Heart right ventricle (tissue), 16 donors: ENCODE measurements around the gene RPS6KA4. TPM values are rescaled to one million over a fixed set of nuclear protein-coding genes. Genes with fewer than 3 reads are reported as not detected.

Experiments
- ATAC-seq, 8 donors: fragments of 200-7000 bp; cut with Tn5 transposase; one replicate each; pipeline ENCODE4 v1.9.1; 2020; ENCODE audit warnings: mild to moderate bottlenecking in 8 of 8, moderate library complexity in 8 of 8, moderate number of reproducible peaks in 1 of 8
- DNase-seq, 2 donors: peaks; one replicate each; pipeline ENCODE4 v3.0.0-alpha.2; 2020
- H3K27ac ChIP-seq, 10 donors: fragments of 200-600 bp; sonication (generic) in 2 of 10; one replicate each; pipeline versions ENCODE4 v1.5.0 to v1.8.0; 2020 to 2022; ENCODE audit warnings: mild to moderate bottlenecking in 3 of 10
- H3K27me3 ChIP-seq, 7 donors: fragments of 200-600 bp; one replicate each; pipeline ENCODE4 v1.8.0; 2021 to 2022; ENCODE audit warnings: mild to moderate bottlenecking in 2 of 7
- H3K36me3 ChIP-seq, 9 donors: fragments of 200-600 bp; sonication (generic) in 1 of 9; one replicate each; pipeline versions ENCODE4 v1.5.0 to v1.8.0; 2020 to 2022; ENCODE audit warnings: mild to moderate bottlenecking in 2 of 9
- H3K4me1 ChIP-seq, 9 donors: fragments of 200-600 bp; sonication (generic) in 1 of 9; one replicate each; pipeline versions ENCODE4 v1.5.0 to v1.8.0; 2020 to 2022; ENCODE audit warnings: mild to moderate bottlenecking in 4 of 9
- H3K4me3 ChIP-seq, 10 donors: fragments of 200-600 bp; sonication (generic) in 2 of 10; one replicate each; pipeline versions ENCODE4 v1.5.0 to v1.8.0; 2020 to 2022; ENCODE audit warnings: mild to moderate bottlenecking in 7 of 10, moderate library complexity in 2 of 10
- H3K9me3 ChIP-seq, 11 donors: fragments of 200-600 bp in 10 of 11; sonication (generic) in 2 of 11; one replicate each; pipeline versions ENCODE4 v1.5.0 to v1.8.0; 2013 to 2022; ENCODE audit warnings: mild to moderate bottlenecking in 2 of 11, control low read depth in 1 of 11, moderate library complexity in 1 of 11
- WGBS, 2 donors: extraction: QIAGEN DNeasy Blood & Tissue Kit; methylation state at CpG; one replicate each; pipeline ENCODE4 v1.1.7; 2013; ENCODE audit warnings: inconsistent platforms in 1 of 2; 5-methylcytosine and 5-hydroxymethylcytosine counted together
- intact Hi-C, 10 donors: fragments of 100-400 bp; cut with DNase I; formaldehyde crosslinking; loops; one replicate each; pipeline versions ENCODE4 v1.11.1 to v1.14.2; 2022
- polyA plus RNA-seq, 2 donors: library from polyadenylated mRNA; stranded (reverse); fragments of 200-250 nt; gene quantifications; one replicate each; pipeline ENCODE4 v1.2.3, GENCODE V29; 2013
- total RNA-seq, 10 donors: library from RNA; stranded (reverse); fragmentation: NEBNext Ultra II Directional in 3 of 10; extraction: Animal tissue kit (Norgen Biotek cat#: 25700) in 3 of 10; gene quantifications; one replicate each; pipeline versions ENCODE4 v1.2.1 to v1.2.4, GENCODE V29; 2021 to 2023
- TF ChIP-seq, protein P1 (sequence below), 9 donors: fragments of 200-600 bp; sonication (generic) in 2 of 9; IDR thresholded peaks; one replicate each; pipeline versions ENCODE4 v1.5.0 to v1.8.0; 2021 to 2022; ENCODE audit warnings: antibody characterized with exemption in 9 of 9, mild to moderate bottlenecking in 5 of 9, moderate library complexity in 1 of 9
- donor health status: Arrhythmogenic right ventricular cardiomyopathy.
- donor health status: ischemic (EF 13 %, LVEDD 7.1; RV severe dilation, severe dysfunction).
- donor health status: healthy with polysubstance abuse.
- donor health status: DM: no; HTN: yes; CAD: no.
- donor health status: DM: no; HTN: no; CAD: no.
- donor health status: ischemic (EF 25% LVEDD 6.9; RV normal size, moderate dysfunction).
- donor health status: ischemic (EF 25% LVEDD 5.7; RV mildly dilated, moderate dysfunction).
- donor health status: healthy.
- donor health status: DM: yes; HTN: yes; CAD: no.
- donor health status: Ischemic cardiomyopathy.
- donor health status: ischemic (EF 35%, LVEDD 5.7; RV mildly dilated, moderate dysfunction).
- donor health status: nonischemic (EF 11% LVEDD 7.7; RV severe dilation, severe dysfunction).
- donor health status: DM: yes; HTN: yes; CAD: no.
- donor health status: PGD.
- donor health status: ischemic (EF 29% LVEDD 5.4; RV normal size, mild dysfunction).
- donor health status: nonischemic (EF 23%, LVEDD 6.1; RV moderate dilation, normal function).

The RPS6KA4 gene
- total and polyA plus RNA-seq, 12 donors, result 10.7 to 21.9 (median 13.3) TPM

DNA sequence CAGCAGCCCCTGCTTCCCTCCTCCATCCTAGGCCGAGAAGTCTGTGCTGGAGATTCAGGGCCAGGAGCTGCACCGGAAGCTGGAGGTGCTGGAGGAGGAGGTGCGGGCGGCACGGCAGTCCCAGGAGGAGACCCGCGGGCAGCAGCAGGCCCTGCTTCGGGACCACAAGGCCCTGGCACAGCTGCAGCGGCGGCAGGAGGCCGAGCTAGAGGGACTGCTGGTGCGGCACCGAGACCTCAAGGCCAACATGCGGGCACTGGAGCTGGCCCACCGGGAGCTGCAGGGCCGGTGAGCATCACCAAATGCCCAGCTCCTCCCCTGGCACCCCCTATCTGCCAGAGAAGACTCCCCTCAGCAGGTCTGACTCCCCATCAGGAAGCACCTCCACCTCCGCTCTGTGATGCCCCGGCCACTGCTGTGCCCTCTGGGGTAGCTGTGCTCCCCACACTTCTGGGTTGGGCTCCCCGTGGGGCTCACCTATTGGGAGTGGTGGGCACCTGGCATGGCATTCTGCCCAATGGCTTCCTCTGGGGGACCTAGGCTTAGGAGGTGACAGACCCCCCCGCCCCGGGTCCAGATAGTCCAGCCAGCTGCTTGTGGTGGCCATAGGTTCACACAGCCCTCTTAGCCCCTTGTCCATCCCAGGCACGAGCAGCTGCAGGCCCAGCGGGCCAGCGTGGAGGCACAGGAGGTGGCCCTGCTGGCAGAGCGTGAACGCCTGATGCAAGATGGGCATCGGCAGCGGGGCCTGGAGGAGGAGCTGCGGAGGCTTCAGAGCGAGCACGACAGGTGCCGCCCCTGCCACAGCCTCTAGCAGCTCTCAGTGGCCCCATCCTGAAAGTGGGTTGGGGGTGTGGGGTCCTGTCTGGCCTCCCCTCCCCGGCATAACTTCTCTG is 6.6 kb upstream of the RPS6KA4 start:
- intact Hi-C loops, result loop anchor here in 2 of 10 donors (5.0 to 10.0 kb wide), 2 partner anchors 35 to 302 kb away; partner anchors contain the start of genes PRDX5 (in 1 of the 2) and TRMT112 (in 1 of the 2)
- 91 to 93% methylated on average over 31 to 33 of the region's 33 CpGs for WGBS, 2 donors
- peaks cover 0 to 26% (median 0%) of the 10 kb centered on the region in 9 donors for H3K36me3 ChIP-seq

DNA sequence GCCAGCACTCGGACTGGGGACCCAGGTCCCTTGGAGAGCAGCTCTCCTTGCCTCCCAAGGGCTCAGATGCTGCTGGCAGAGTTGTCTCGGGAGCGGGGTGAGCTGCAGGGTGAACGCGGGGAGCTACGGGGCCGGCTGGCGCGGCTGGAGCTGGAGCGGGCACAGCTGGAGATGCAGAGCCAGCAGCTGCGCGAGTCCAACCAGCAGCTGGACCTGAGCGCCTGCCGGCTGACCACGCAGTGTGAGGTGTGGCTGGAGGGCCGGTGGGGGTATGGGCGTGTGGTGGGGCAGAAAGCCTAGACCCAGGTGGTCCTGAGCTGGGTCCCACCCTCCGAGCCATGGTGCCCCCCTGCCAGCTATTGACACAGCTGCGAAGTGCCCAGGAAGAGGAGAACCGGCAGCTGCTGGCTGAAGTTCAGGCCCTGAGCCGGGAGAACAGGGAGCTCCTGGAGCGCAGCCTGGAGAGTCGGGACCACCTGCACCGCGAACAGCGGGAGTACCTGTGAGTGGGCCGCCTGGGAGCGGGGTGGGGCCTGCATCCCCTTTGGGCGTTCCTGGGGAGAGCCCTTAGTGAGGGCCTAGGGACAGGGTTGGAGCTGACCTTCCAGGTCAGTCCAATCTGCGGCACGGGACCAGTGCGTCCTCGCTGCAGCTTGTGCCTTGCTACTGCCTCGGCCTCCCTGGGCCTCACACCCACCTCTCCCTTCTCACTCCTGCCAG is 5.8 kb upstream of the RPS6KA4 start:
- no peaks in the 10 kb centered on the region for H3K9me3 ChIP-seq
- peaks cover 0 to 26% (median 0%) of the 10 kb centered on the region in 9 donors for H3K36me3 ChIP-seq
- intact Hi-C loops, result loop anchor here in 2 of 10 donors (5.0 to 10.0 kb wide), 2 partner anchors 36 to 302 kb away; partner anchors contain the start of genes PRDX5 (in 1 of the 2) and TRMT112 (in 1 of the 2)
- WGBS, 2 donors, result 88 to 93% methylated on average over 29 to 34 of the region's 34 CpGs
- no peak overlapping the region for H3K4me3 ChIP-seq
- TF ChIP-seq, protein P1, sequence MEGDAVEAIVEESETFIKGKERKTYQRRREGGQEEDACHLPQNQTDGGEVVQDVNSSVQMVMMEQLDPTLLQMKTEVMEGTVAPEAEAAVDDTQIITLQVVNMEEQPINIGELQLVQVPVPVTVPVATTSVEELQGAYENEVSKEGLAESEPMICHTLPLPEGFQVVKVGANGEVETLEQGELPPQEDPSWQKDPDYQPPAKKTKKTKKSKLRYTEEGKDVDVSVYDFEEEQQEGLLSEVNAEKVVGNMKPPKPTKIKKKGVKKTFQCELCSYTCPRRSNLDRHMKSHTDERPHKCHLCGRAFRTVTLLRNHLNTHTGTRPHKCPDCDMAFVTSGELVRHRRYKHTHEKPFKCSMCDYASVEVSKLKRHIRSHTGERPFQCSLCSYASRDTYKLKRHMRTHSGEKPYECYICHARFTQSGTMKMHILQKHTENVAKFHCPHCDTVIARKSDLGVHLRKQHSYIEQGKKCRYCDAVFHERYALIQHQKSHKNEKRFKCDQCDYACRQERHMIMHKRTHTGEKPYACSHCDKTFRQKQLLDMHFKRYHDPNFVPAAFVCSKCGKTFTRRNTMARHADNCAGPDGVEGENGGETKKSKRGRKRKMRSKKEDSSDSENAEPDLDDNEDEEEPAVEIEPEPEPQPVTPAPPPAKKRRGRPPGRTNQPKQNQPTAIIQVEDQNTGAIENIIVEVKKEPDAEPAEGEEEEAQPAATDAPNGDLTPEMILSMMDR (IDR thresholded peaks at IDR 0.05), result no peak
- no peak overlapping the region for H3K27ac ChIP-seq
- H3K27me3 ChIP-seq, result no peaks in the 10 kb centered on the region
- ATAC-seq (no peak), DNase-seq (no peak)
- H3K4me1 ChIP-seq, result peaks cover 6 to 34% (median 19%) of the 10 kb centered on the region in 9 donors

More for the DNA sequence above, 6.6 kb upstream of the RPS6KA4 start:
- no peak overlapping the region for H3K4me3 ChIP-seq
- TF ChIP-seq, protein P1 (IDR thresholded peaks at IDR 0.05), result no peak
- H3K4me1 ChIP-seq, result peaks cover 0 to 27% (median 10%) of the 10 kb centered on the region in 9 donors
- DNase-seq (no peak), ATAC-seq (no peak)
- H3K9me3 ChIP-seq, result no peaks in the 10 kb centered on the region
- H3K27ac ChIP-seq, result no peak overlapping the region
- no peaks in the 10 kb centered on the region for H3K27me3 ChIP-seq

DNA sequence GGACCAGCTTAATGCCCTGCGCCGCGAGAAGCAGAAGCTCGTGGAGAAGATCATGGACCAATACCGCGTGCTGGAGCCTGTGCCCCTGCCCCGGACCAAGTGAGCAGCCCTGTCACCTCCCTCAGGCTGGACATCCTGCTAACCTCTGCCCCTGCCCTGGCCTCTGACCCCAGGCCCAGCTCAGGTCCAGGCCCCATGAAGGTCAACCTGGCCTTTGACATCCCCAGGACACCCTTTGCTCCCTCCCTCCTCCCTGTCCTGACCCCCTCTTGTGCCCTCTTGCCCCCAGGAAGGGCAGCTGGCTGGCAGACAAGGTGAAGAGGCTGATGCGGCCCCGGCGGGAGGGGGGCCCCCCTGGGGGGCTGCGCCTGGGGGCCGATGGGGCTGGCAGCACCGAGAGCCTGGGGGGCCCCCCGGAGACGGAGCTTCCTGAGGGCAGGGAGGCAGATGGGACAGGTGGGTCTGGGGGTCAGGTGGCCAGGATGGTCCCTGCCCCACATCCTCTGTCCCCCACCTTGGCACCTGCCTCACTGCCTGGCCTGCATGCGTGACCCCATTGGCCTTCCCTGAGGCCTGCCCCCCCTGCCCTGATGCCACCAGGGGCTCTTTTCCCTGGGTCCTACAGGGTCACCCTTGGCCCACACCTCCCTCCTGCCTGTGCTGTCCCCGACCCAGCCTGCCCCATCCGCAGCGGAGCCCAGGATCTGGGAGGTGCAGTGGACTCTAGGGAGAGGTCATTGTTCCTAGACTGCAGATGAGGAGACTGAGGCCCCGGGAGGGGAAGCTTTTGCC is 5.1 kb upstream of the RPS6KA4 start:
- WGBS, 2 donors, result 81 to 85% methylated on average over 20 of the region's 20 CpGs
- Histone ChIP-seq H3K4me1 (peaks cover 8 to 34% (median 25%) of the 10 kb centered on the region in 9 donors), H3K4me3 (no peak overlapping the region), H3K27me3 (no peaks in the 10 kb centered on the region), H3K36me3 (peaks cover 0 to 26% (median 0%) of the 10 kb centered on the region in 9 donors), H3K27ac (no peak overlapping the region), H3K9me3 (no peaks in the 10 kb centered on the region)
- no peak for DNase-seq
- intact Hi-C loops, result loop anchor here in 3 of 10 donors (2.0 to 10.0 kb wide), 3 partner anchors 35 to 301 kb away; partner anchors contain the start of genes PRDX5 (in 2 of the 3) and TRMT112 (in 1 of the 3)
- TF ChIP-seq, protein P1 (IDR thresholded peaks at IDR 0.05), result no peak
- ATAC-seq, result no peak
